Esophagus muscularis mucosa (tissue), 4 donors: Measurements from ENCODE around the gene NUP205. TPM values are rescaled to one million over a fixed set of nuclear protein-coding genes. Genes with fewer than 3 reads are reported as not detected.

ENCODE experiments used
- DNase-seq: peaks from one replicate; pipeline ENCODE4 v3.0.0-alpha.2; 2017; ENCODE audit errors: extremely low spot score
- H3K27ac ChIP-seq, 4 donors: fragments of 200-600 bp; sonication (generic); replicated peaks in 1 of 4; 1 replicate in 3 of 4; 2 replicates in 1 of 4; pipeline ENCODE4 v1.5.1; 2016 to 2019; ENCODE audit warnings: mild to moderate bottlenecking in 1 of 4
- H3K27me3 ChIP-seq, 4 donors: fragments of 200-600 bp; sonication (generic); one replicate each; pipeline versions ENCODE4 v1.5.1 to v1.6.0; 2016 to 2019
- H3K36me3 ChIP-seq, 4 donors: fragments of 200-600 bp; sonication (generic); one replicate each; pipeline ENCODE4 v1.5.1; 2016 to 2019
- H3K4me1 ChIP-seq, 4 donors: fragments of 200-600 bp; sonication (generic); one replicate each; pipeline ENCODE4 v1.5.1; 2016 to 2019
- H3K4me3 ChIP-seq, 4 donors: fragments of 200-600 bp; sonication (generic); 1 replicate in 2 of 4; 2 replicates in 2 of 4; pipeline ENCODE4 v1.5.1; 2016 to 2019; ENCODE audit warnings: mild to moderate bottlenecking in 4 of 4, moderate library complexity in 1 of 4
- H3K9me3 ChIP-seq, 4 donors: fragments of 200-600 bp; sonication (generic); 1 replicate in 3 of 4; 2 replicates in 1 of 4; pipeline ENCODE4 v1.5.1; 2016 to 2019
- EP300 ChIP-seq: sonication (generic); formaldehyde crosslinking; IDR thresholded peaks from one replicate; pipeline ENCODE4 v1.6.1; 2017; ENCODE audit warnings: antibody characterized with exemption
- POLR2A ChIP-seq: fragments of 450-650 bp; IDR thresholded peaks from one replicate; pipeline ENCODE4 v1.6.1; 2017; ENCODE audit warnings: antibody characterized with exemption, moderate library complexity, mild to moderate bottlenecking, low read depth
- POLR2AphosphoS5 ChIP-seq, 2 donors: sonication (generic); formaldehyde crosslinking; IDR thresholded peaks; one replicate each; pipeline ENCODE4 v1.6.1; 2017; ENCODE audit warnings: antibody characterized with exemption in 2 of 2
- WGBS: methylation state at CpG from one replicate; pipeline ENCODE4 v1.1.5; 2018; 5-methylcytosine and 5-hydroxymethylcytosine counted together
- intact Hi-C: fragments of 100-400 bp; cut with DNase I; formaldehyde crosslinking; loops from one replicate; pipeline ENCODE4 v1.15.1; 2023
- total RNA-seq, 4 donors: library from RNA; depleted of rRNA; stranded (reverse); fragments of >200 nt; gene quantifications; one replicate each; pipeline versions ENCODE4 v1.1.0 to v1.2.1, GENCODE V29; 2016
- TF ChIP-seq, protein P1 (sequence below), 3 experiments: fragments of 200-600 bp in 2 of 3; fragments of 450-650 bp in 1 of 3; sonication (generic) in 2 of 3; IDR thresholded peaks; one replicate each; pipeline ENCODE4 v1.5.1; 2017 to 2019; ENCODE audit warnings: antibody characterized with exemption in 3 of 3, mild to moderate bottlenecking in 2 of 3, moderate library complexity in 1 of 3

The NUP205 gene, protein sequence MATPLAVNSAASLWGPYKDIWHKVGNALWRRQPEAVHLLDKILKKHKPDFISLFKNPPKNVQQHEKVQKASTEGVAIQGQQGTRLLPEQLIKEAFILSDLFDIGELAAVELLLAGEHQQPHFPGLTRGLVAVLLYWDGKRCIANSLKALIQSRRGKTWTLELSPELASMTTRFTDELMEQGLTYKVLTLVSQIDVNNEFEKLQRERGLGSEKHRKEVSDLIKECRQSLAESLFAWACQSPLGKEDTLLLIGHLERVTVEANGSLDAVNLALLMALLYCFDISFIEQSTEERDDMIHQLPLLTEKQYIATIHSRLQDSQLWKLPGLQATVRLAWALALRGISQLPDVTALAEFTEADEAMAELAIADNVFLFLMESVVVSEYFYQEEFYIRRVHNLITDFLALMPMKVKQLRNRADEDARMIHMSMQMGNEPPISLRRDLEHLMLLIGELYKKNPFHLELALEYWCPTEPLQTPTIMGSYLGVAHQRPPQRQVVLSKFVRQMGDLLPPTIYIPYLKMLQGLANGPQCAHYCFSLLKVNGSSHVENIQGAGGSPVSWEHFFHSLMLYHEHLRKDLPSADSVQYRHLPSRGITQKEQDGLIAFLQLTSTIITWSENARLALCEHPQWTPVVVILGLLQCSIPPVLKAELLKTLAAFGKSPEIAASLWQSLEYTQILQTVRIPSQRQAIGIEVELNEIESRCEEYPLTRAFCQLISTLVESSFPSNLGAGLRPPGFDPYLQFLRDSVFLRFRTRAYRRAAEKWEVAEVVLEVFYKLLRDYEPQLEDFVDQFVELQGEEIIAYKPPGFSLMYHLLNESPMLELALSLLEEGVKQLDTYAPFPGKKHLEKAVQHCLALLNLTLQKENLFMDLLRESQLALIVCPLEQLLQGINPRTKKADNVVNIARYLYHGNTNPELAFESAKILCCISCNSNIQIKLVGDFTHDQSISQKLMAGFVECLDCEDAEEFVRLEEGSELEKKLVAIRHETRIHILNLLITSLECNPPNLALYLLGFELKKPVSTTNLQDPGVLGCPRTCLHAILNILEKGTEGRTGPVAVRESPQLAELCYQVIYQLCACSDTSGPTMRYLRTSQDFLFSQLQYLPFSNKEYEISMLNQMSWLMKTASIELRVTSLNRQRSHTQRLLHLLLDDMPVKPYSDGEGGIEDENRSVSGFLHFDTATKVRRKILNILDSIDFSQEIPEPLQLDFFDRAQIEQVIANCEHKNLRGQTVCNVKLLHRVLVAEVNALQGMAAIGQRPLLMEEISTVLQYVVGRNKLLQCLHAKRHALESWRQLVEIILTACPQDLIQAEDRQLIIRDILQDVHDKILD (N-terminal part only)
- total RNA-seq = 10 to 100 TPM; 23.3 to 39.9 (median 34.7) TPM

DNA sequence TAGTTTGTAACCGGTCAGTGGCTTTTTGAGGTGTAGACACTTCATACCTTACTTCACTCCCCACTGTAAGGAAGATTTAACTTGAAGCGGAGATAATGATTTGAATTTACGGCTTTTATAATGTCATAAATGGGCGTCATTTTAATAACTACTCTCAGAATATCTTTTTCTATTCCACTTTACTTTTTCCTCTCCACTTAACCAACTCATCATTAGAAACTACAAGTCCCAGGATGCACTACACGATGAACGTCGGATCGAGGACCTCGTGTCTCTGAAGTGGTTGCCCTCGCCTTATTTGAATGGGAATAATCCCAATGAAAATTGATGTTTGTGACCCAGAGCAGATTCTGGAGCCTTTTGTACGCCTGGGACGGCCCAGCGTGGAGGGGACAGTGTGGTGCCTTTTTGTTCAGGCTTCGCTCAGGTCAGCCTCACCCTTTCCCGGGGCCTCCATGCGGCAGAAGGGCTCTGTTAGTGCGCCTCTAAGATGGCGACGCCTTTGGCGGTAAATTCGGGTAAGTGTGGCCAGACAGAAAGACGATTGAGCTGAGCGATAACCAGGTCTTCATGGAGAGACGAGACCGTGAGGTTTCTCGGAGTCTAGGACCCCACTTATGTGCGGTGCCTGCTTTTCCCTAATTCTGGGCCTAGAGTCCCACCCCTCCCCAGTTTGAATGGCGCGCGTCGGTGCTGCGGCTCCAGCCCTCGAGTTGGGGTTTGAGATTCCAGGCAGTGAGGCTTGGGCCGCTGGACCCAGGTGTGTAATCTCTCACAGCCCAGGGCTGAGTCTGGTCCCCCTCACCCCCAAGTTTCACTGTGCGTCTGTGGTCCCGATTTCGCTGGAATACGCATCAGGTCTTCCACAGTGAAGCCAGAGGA lies at the start of gene NUP205:
TSS of gene NUP205 (plus strand) at position 463 of the 882 bp plus-strand sequence. CDS start at position 491, 28 bp downstream.
- intact Hi-C loops = loop anchor here (2.0 kb wide), 2 partner anchors 47 to 277 kb away; partner anchors contain the start of gene CNOT4
- Histone ChIP-seq H3K27ac (peak within 1 kb of the TSS; percentile 88 to 90 (median 88)), H3K36me3 (no peaks in the 10 kb centered on the region), H3K4me1 (peaks cover 9 to 24% (median 21%) of the 10 kb centered on the region in 4 donors), H3K9me3 (no peaks in the 10 kb centered on the region), H3K27me3 (no peaks in the 10 kb centered on the region), H3K4me3 (peak within 1 kb of the TSS; percentile 64 to 86 (median 72))
- no peak for DNase-seq
- TF ChIP-seq, protein P1, sequence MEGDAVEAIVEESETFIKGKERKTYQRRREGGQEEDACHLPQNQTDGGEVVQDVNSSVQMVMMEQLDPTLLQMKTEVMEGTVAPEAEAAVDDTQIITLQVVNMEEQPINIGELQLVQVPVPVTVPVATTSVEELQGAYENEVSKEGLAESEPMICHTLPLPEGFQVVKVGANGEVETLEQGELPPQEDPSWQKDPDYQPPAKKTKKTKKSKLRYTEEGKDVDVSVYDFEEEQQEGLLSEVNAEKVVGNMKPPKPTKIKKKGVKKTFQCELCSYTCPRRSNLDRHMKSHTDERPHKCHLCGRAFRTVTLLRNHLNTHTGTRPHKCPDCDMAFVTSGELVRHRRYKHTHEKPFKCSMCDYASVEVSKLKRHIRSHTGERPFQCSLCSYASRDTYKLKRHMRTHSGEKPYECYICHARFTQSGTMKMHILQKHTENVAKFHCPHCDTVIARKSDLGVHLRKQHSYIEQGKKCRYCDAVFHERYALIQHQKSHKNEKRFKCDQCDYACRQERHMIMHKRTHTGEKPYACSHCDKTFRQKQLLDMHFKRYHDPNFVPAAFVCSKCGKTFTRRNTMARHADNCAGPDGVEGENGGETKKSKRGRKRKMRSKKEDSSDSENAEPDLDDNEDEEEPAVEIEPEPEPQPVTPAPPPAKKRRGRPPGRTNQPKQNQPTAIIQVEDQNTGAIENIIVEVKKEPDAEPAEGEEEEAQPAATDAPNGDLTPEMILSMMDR (IDR thresholded peaks at IDR 0.05) = peak in 1 of 3 experiments; percentile 30
- TF ChIP-seq POLR2AphosphoS5 (IDR thresholded peaks at IDR 0.05) (peak; percentile 55 to 69), EP300 (no peak), POLR2A (no peak)
- WGBS = 6% methylated on average over 20 of the region's 38 CpGs

- no peak for TF ChIP-seq POLR2AphosphoS5 (IDR thresholded peaks at IDR 0.05)
- TF ChIP-seq EP300 = no peak
- TF ChIP-seq, protein P1 (IDR thresholded peaks at IDR 0.05) = peak in 1 of 3 experiments; percentile 12
- no peak for DNase-seq
- no peaks in the 10 kb centered on the region for H3K27me3 ChIP-seq
- H3K9me3 ChIP-seq = no peaks in the 10 kb centered on the region
- peak overlapping the region; percentile 90 to 94 (median 91) for H3K27ac ChIP-seq
- H3K4me1 ChIP-seq = peaks cover 17 to 49% (median 38%) of the 10 kb centered on the region in 4 donors
- intact Hi-C loops = no loop called here
- under 1% methylated on average over 17 of the region's 17 CpGs for WGBS
- H3K4me3 ChIP-seq = peak overlapping the region; percentile 66 to 90 (median 80)
- no peaks in the 10 kb centered on the region for H3K36me3 ChIP-seq
These were observed 48.7 kb upstream of the NUP205 start for GRCh38 chr7:135508883-135509588.

DNA sequence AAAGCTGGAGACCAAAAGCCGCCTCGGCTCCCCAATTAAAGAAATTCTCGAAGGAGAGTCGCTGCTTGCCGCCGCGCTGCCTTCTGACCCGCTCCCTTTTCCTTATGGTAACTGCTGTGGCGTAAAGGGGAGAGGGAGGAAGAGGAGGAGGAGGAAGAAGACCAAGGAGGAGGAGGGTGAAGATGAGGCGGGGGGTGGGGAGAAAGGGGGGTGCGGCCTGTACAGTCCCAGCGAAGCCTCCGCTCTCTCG lies 48.2 kb upstream of the NUP205 start:
- TF ChIP-seq POLR2A = no peak
- TF ChIP-seq, protein P1 (IDR thresholded peaks at IDR 0.05) = no peak
- TF ChIP-seq POLR2AphosphoS5 (IDR thresholded peaks at IDR 0.05) = no peak
- no peak for TF ChIP-seq EP300
- Histone ChIP-seq H3K27ac (peak overlapping the region; percentile 90 to 94 (median 91)), H3K27me3 (no peaks in the 10 kb centered on the region), H3K4me1 (peaks cover 17 to 47% (median 38%) of the 10 kb centered on the region in 4 donors), H3K36me3 (no peaks in the 10 kb centered on the region), H3K4me3 (peak overlapping the region; percentile 66 to 90 (median 80)), H3K9me3 (no peaks in the 10 kb centered on the region)
- 0% methylated on average over 14 of the region's 14 CpGs for WGBS
- no peak for DNase-seq
- intact Hi-C loops = no loop called here
